Activated CD8-positive, alpha-beta memory T cell treated with anti-CD3 and anti-CD28 coated beads for 48 hours (primary cell): Measurements from ENCODE around the gene NFS1.

ENCODE experiments used
- DNase-seq, 3 experiments: peaks; one replicate each; pipeline ENCODE4 v3.0.0-alpha.2; 2020; ENCODE audit warnings: low read depth in 2 of 3, low spot score in 2 of 3

Gene NFS1

GRCh38 chr20:35680452-35681183 is 18.5 kb downstream of the NFS1 start:
- no peak for DNase-seq

GRCh38 chr20:35674921-35675320 is 24.2 kb downstream of the NFS1 start:
- DNase-seq, result no peak

- no peak for DNase-seq
Measured at GRCh38 chr20:35673884-35674283, 25.3 kb downstream of the NFS1 start.

- no peak for DNase-seq
Measured at GRCh38 chr20:35669681-35670080, 29.5 kb downstream of the NFS1 start.

- no peak for DNase-seq
Measured at GRCh38 chr20:35669221-35669620, 29.9 kb downstream of the NFS1 start.

- no peak for DNase-seq
Measured at GRCh38 chr20:35665949-35666288, 33.2 kb downstream of the NFS1 start.

- DNase-seq, result peak; percentile 88 to 90 (median 88)
Measured at GRCh38 chr20:35664466-35665206, 34.5 kb downstream of the NFS1 start, which contains the start of the genes CPNE1 and RBM12. CPNE1 (minus strand) TSS chr20:35664900; CDS start chr20:35632923, 31,977 bp downstream. RBM12 (minus strand) TSS chr20:35664900; CDS start chr20:35655322, 9,578 bp downstream.

- peak; percentile 28 to 38 (median 35) for DNase-seq
Measured at GRCh38 chr20:35663516-35664465, 35.4 kb downstream of the NFS1 start.

- no peak for DNase-seq
Measured at GRCh38 chr20:35662551-35662950, 36.6 kb downstream of the NFS1 start.

GRCh38 chr20:35661908-35662307 is 37.2 kb downstream of the NFS1 start:
- no peak for DNase-seq

GRCh38 chr20:35661053-35661452 is 38.1 kb downstream of the NFS1 start:
- DNase-seq, result no peak

GRCh38 chr20:35660122-35660937 is 38.8 kb downstream of the NFS1 start:
- DNase-seq, result no peak

GRCh38 chr20:35657271-35657670 is 41.9 kb downstream of the NFS1 start:
- no peak for DNase-seq

GRCh38 chr20:35654415-35654814 is 44.7 kb downstream of the NFS1 start:
- no peak for DNase-seq

- DNase-seq, result no peak
Measured at GRCh38 chr20:35653893-35654292, 45.3 kb downstream of the NFS1 start.

- DNase-seq, result no peak
Measured at GRCh38 chr20:35653430-35653734, 45.8 kb downstream of the NFS1 start.

- no peak for DNase-seq
Measured at GRCh38 chr20:35652641-35653429, 46.3 kb downstream of the NFS1 start.

- no peak for DNase-seq
Measured at GRCh38 chr20:35651958-35652357, 47.2 kb downstream of the NFS1 start.

- DNase-seq, result no peak
Measured at GRCh38 chr20:35650632-35651031, 48.5 kb downstream of the NFS1 start.

GRCh38 chr20:35648836-35649235 is 50.3 kb downstream of the NFS1 start:
- no peak for DNase-seq
